GM21737 (cell line): Measurements from ENCODE around the gene C9orf78.

Experiments
- ATAC-seq: cut with Tn5 transposase; IDR thresholded peaks from one replicate; pipeline ENCODE4 v1.9.1; 2021; ENCODE audit warnings: mild to moderate bottlenecking, moderate library complexity; ENCODE audit not compliant: unreplicated experiment

C9orf78 gene

DNA sequence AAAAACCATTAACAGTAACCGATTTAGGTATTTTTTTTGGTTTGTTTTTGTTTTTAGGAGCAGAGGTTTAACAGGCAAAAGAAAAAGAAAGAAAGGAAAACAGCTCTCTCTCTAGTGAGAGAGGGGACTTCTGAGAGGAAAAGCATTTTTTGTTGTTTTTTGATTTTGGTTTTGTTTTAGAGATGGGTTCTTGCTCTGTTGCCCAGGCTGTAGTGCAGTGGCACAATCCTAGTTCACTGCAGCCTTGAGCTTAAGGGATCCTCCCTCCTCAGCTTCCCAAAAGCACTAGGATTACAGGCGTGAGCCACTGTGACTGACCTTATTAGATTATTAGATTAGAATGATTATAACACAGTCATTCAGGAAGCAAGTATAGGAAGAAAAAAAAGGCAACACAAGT lies 10.3 kb upstream of the C9orf78 start:
- ATAC-seq, result no peak

- ATAC-seq, result no peak
Measured at GRCh38 chr9:129841071-129841470, 6.0 kb upstream of the C9orf78 start.

- no peak for ATAC-seq
Measured at GRCh38 chr9:129840034-129840433, 5.0 kb upstream of the C9orf78 start.

GRCh38 chr9:129839324-129840023 lies 4.4 kb upstream of the C9orf78 start:
- no peak for ATAC-seq

- no peak for ATAC-seq
Measured at GRCh38 chr9:129838707-129839259, 3.7 kb upstream of the C9orf78 start.

DNA sequence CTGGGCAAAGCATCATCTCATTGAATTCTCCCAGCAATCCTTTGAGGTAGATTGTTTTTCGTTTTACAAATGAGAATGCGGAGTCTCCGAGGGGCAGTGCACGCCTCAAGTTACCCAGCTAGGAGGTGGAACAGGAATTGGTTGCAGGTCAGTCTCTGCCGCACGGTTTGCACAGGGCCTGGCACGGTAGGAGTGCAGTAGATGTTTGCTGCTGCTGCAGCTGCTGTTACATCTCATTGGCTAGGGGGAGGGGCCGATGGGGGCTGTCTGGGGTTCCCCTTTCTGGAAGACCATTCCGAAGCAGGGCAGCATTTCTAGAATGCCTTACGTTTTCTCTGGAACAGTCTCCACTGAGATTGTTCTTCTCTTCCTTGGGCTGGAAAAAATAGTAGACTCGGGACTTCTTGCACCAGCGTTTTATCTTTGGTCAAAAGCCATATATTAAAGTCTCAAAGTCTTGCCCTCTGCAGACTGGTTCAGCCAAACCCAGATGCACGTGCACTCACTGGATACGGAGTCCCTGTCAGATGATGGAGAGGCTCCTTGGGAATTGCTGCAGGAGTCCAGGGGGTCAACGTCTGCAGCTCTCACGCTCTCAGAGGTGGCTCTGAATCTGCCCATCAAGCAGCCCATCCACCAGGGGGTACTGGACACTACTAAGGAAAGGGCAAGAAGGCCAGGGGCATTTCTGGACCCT lies 1.4 kb upstream of the C9orf78 start:
- ATAC-seq, result no peak

DNA sequence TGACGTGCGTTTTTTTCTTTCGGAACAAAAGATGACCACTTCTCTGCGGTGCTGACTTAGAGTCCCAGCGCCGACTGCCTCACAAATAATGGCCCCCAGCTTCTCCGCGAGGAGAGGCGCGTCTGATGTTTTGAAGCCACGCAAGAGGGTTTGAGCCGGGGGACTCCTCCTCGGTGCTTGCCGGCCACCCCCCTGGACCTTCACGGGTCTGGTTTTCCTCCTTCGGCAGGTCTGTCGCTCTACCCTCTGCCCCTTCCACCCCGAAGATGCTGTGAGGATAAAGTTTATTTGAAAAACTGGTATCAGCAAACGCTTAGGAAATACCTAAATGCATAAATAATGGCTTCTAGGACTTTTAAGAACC lies 767 bp upstream of the C9orf78 start:
- no peak for ATAC-seq

GRCh38 chr9:129834489-129835127 lies 467 bp downstream of the C9orf78 start:
- ATAC-seq, result peak; percentile 11

GRCh38 chr9:129832982-129833381 lies 2.1 kb downstream of the C9orf78 start:
- ATAC-seq, result no peak

DNA sequence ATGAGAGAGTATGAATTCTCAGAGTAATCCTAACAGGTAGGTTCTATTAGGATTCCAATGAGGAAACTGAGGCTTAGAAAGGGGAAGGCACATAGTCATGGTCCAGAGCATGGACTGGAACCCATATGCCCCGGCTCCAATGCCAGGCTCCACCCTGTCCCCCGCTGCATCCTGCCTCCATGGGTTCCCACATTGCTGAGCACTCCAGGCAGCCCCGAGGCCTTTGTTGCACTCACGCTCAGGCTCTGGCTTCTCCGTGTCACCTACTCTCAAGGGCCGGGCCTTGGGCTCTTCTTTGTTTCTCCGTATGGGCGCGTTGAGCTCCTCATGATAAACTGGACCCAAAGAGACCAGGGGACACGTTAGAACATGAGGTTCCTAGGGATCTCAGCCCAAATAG lies 6.1 kb downstream of the C9orf78 start:
- ATAC-seq, result no peak

DNA sequence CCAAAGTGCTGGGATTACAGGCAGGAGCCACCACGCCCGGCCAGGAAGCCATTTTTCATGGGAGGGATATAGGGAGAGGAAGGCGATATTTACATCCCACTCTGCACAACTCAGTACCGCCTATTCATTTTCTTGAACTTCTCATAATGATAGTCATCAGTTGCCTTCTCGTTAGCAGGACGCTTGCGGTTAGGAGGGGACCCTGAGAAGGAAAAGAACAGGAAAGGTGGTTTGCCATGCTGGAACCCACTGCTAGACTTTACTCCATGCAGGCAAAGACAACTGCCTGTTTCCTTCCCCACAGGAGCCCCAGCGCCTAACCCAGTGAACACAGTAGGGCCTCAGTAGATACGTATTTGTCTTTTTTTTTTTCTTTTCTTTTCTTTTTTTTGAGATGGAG lies 7.0 kb downstream of the C9orf78 start:
- no peak for ATAC-seq

- no peak for ATAC-seq
Measured at GRCh38 chr9:129826759-129827158, 8.3 kb downstream of the C9orf78 start.

- ATAC-seq, result no peak
Measured at GRCh38 chr9:129826344-129826743, 8.7 kb downstream of the C9orf78 start.

- peak; percentile 79 for ATAC-seq
Measured at GRCh38 chr9:129823935-129824601, 11.0 kb downstream of the C9orf78 start, which contains the start of gene TOR1A. Gene TOR1A, minus strand, starts transcription at chr9:129824136. Its CDS starts 51 bp downstream, at chr9:129824085.

GRCh38 chr9:129823542-129823934 lies 11.5 kb downstream of the C9orf78 start:
- no peak for ATAC-seq

GRCh38 chr9:129822898-129823541 lies 12.1 kb downstream of the C9orf78 start:
- no peak for ATAC-seq

GRCh38 chr9:129816501-129817435 lies 18.3 kb downstream of the C9orf78 start:
- ATAC-seq, result no peak

- no peak for ATAC-seq
Measured at GRCh38 chr9:129815278-129815677, 19.8 kb downstream of the C9orf78 start.

- no peak for ATAC-seq
Measured at GRCh38 chr9:129814432-129815223, 20.4 kb downstream of the C9orf78 start.
